ENCODE data around the gene FAM3A. TPM values are rescaled to one million over a fixed set of nuclear protein-coding genes. Genes with fewer than 3 reads are reported as not detected.

FAM3A gene
- total and polyA plus RNA-seq, 9 of the 15 experiments (the other 6 are each of a cell fraction or from before 2014, with no cell fraction given), result 0.75 to 70.6 (median 27.0) TPM

DNA sequence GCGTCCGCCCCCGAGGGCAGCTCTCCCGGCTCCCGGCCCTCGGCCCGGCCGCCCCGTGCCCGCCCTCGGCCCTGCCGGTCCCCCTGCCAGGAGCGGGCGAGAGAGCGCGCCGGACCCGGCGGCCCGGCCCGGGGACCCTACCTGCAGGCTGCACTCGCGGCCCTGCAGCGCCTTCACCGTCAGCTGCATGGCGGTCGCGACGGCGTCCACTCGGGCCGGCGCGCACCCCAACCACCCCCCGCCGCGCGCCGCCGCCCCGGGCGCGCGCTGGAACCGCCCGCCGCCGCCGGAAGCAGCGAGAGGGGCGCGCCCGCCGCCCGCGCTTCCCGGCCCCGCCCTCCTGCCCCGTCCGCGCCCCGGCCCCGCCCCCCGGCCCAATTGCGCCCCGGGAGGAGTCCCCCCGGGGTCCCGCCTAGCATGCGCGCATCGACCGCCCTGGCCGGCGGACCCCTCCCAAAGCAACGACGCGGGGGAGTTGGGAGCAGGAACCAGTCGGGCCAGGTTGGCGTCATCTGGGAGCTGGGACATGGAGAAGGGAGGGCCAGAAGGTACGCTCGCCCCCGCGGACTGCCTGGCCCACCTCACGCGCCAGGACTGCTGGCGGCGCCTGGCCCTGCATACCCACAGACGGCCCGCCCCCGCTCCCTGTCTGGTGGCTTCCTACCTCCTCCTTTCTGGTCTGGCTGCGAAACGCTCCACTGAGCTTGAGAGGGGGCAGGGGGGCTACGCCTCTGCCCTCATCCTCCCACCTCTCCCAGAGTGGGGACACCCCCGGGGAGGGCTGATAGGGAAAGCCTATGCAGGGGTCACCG, 29.4 kb downstream of the FAM3A start, which contains the start of gene UBL4A (continued):
- TF ChIP-seq SRSF1 (IDR thresholded peaks at IDR 0.05; ENCODE audit: low read depth, low read length) (no peak), ZNF764 (CRISPR knock-in tag; IDR thresholded peaks at IDR 0.05; ENCODE audit: low read depth) (no peak), MYNN (IDR thresholded peaks at IDR 0.05) (0 out of 2 replicates have a peak, but pooled peaks have one; percentile 50), MYNN (CRISPR knock-in tag; IDR thresholded peaks at IDR 0.05) (no peak), MCM7 (IDR thresholded peaks at IDR 0.05) (no peak), CAMTA2 (CRISPR knock-in tag; conservative IDR thresholded peaks at IDR 0.05) (no peak), SMARCB1 (IDR thresholded peaks at IDR 0.05; ENCODE audit: insufficient read length, low read depth) (no peak), SMAD3 (CRISPR knock-in tag; conservative IDR thresholded peaks at IDR 0.05) (no peak), ZNF354B (CRISPR knock-in tag; IDR thresholded peaks at IDR 0.05) (no peak), MBD2 (IDR thresholded peaks at IDR 0.05; ENCODE audit: borderline replicate concordance, low read depth) (no peak), EZH2 (IDR thresholded peaks at IDR 0.05; ENCODE audit: borderline replicate concordance, low read depth, low read length) (no peak), PURB (CRISPR knock-in tag; IDR thresholded peaks at IDR 0.05; ENCODE audit: low read depth) (no peak), TGIF2 (CRISPR knock-in tag; IDR thresholded peaks at IDR 0.05) (no peak), ZNF143 (CRISPR knock-in tag; IDR thresholded peaks at IDR 0.05) (no peak), PCBP1 (IDR thresholded peaks at IDR 0.05; ENCODE audit: low read depth, low read length, poor library complexity, severe bottlenecking) (no peak), ZNF77 (CRISPR knock-in tag; IDR thresholded peaks at IDR 0.05) (no peak), KAT2B (IDR thresholded peaks at IDR 0.05; ENCODE audit: low read depth, low read length) (no peak), POLR2G (IDR thresholded peaks at IDR 0.05; ENCODE audit: low read depth, low read length) (peak; percentile 69), EWSR1 (IDR thresholded peaks at IDR 0.05; ENCODE audit: borderline replicate concordance, low read depth, partially characterized antibody) (no peak), GTF2F1 (IDR thresholded peaks at IDR 0.05; ENCODE audit: low read depth, low read length) (no peak), ZNF384 (IDR thresholded peaks at IDR 0.05; ENCODE audit: low read depth, low read length) (no peak), NR1H2 (CRISPR knock-in tag; IDR thresholded peaks at IDR 0.05) (no peak), ETV6 (IDR thresholded peaks at IDR 0.05; ENCODE audit: borderline replicate concordance in 1 of 2, low read depth in 2 of 2, low read length in 1 of 2) (no peak), ETV6 (CRISPR knock-in tag; IDR thresholded peaks at IDR 0.05; ENCODE audit: borderline replicate concordance) (no peak), ZNF395 (CRISPR knock-in tag; IDR thresholded peaks at IDR 0.05) (peak; percentile 81; the same call in 1 of the 2 replicates), SIX5 (IDR thresholded peaks at IDR 0.05; ENCODE audit: borderline replicate concordance in 1 of 2, insufficient read depth in 1 of 2, low read depth in 1 of 2, low read length in 2 of 2) (no peak), ZNF76 (CRISPR knock-in tag; IDR thresholded peaks at IDR 0.05; ENCODE audit: borderline replicate concordance) (no peak)
- TF ChIP-seq, protein P1, sequence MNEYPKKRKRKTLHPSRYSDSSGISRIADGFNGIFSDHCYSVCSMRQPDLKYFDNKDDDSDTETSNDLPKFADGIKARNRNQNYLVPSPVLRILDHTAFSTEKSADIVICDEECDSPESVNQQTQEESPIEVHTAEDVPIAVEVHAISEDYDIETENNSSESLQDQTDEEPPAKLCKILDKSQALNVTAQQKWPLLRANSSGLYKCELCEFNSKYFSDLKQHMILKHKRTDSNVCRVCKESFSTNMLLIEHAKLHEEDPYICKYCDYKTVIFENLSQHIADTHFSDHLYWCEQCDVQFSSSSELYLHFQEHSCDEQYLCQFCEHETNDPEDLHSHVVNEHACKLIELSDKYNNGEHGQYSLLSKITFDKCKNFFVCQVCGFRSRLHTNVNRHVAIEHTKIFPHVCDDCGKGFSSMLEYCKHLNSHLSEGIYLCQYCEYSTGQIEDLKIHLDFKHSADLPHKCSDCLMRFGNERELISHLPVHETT (CRISPR knock-in tag; conservative IDR thresholded peaks at IDR 0.05 in 1 of 2, IDR thresholded peaks at IDR 0.05 in 1 of 2), result peak in 1 of 2 experiments; percentile 79; a peak in 2 of 4 replicates
